K562 (cell line): ENCODE results near the gene KRT35. TPM values are rescaled to one million over a fixed set of nuclear protein-coding genes. Genes with fewer than 3 reads are reported as not detected.

Experiments used
- CBFA2T2 ChIP-seq: fragments of 450-650 bp; conservative IDR thresholded peaks from 2 replicates; pipeline ENCODE4 v1.6.1; 2017; ENCODE audit warnings: mild to moderate bottlenecking
- CBFA2T3 ChIP-seq: fragments of 450-650 bp; IDR thresholded peaks from 2 replicates; pipeline ENCODE4 v1.6.1; 2017
- EZH2 ChIP-seq: IDR thresholded peaks from 2 replicates; pipeline ENCODE4 v1.6.1; 2012; ENCODE audit warnings: low read depth, mild to moderate bottlenecking, inconsistent platforms, low read length, borderline replicate concordance
- KLF10 ChIP-seq: fragments of 250-450 bp; sonication (Bioruptor Pico); IDR thresholded peaks from 2 replicates; pipeline ENCODE4 v1.6.1; 2021; ENCODE audit warnings: matching md5 sums
- MCM3 ChIP-seq: fragments of 450-650 bp; IDR thresholded peaks from 2 replicates; pipeline ENCODE4 v1.6.1; 2016
- MCM7 ChIP-seq, 2 experiments: fragments of 450-650 bp; IDR thresholded peaks; 2 replicates each; pipeline ENCODE4 v1.6.1; 2016 to 2018
- NFE2L1 ChIP-seq: fragments of 450-650 bp; IDR thresholded peaks from 2 replicates; pipeline ENCODE4 v1.6.1; 2016; ENCODE audit warnings: missing genetic modification characterization, low read depth, mild to moderate bottlenecking, missing compliant biosample characterization, moderate library complexity, borderline replicate concordance
- RAD21 ChIP-seq, 2 experiments: fragments of 250-450 bp in 1 of 2; fragments of 450-650 bp in 1 of 2; sonication (Bioruptor Pico) in 1 of 2; formaldehyde crosslinking in 1 of 2; IDR thresholded peaks in 1 of 2; conservative IDR thresholded peaks in 1 of 2; 2 replicates each; pipeline versions ENCODE4 v1.4.0 to v1.8.0; 2020 to 2022; ENCODE audit warnings: mild to moderate bottlenecking in 2 of 2, moderate library complexity in 1 of 2
- RB1 ChIP-seq: fragments of 450-650 bp; IDR thresholded peaks from 2 replicates; pipeline ENCODE4 v1.6.1; 2017; ENCODE audit warnings: low read depth, mild to moderate bottlenecking
- RBM25 ChIP-seq: fragments of 200-400 bp; formaldehyde crosslinking; IDR thresholded peaks from 2 replicates; pipeline ENCODE4 v1.6.1; 2018; ENCODE audit warnings: low read length, low read depth, moderate library complexity; ENCODE audit not compliant: severe bottlenecking
- RNF2 ChIP-seq: sonication (generic); IDR thresholded peaks from 2 replicates; pipeline ENCODE4 v1.6.1; 2016
- SMC3 ChIP-seq: conservative IDR thresholded peaks from 2 replicates; pipeline ENCODE4 v1.6.1; 2011; ENCODE audit warnings: low read depth, low read length, improper control_type of control experiment; ENCODE audit not compliant: insufficient read depth
- STAT5A ChIP-seq: IDR thresholded peaks from 2 replicates; pipeline ENCODE4 v1.6.1; 2012; ENCODE audit warnings: low read length, inconsistent platforms, borderline replicate concordance
- TCFL5 ChIP-seq: fragments of 250-450 bp; sonication (Bioruptor Pico); conservative IDR thresholded peaks from 2 replicates; pipeline ENCODE4 v1.6.1; 2021; ENCODE audit warnings: mild to moderate bottlenecking, moderate library complexity, matching md5 sums
- ZBTB1 ChIP-seq: sonication (generic); formaldehyde crosslinking; IDR thresholded peaks from 2 replicates; pipeline ENCODE4 v1.8.1; 2023; ENCODE audit warnings: missing genetic modification reagents, low read depth, mild to moderate bottlenecking, borderline replicate concordance
- ZNF12 ChIP-seq: sonication (generic); formaldehyde crosslinking; IDR thresholded peaks from 2 replicates; pipeline ENCODE4 v1.4.0; 2020; ENCODE audit warnings: mild to moderate bottlenecking, missing genetic modification reagents
- polyA plus RNA-seq, 8 experiments: library from polyadenylated mRNA; depleted of rRNA in 4 of 8; stranded (reverse) in 5 of 8; unstranded in 3 of 8; fragments of >200 nt; fragmentation: Nextera tagmentation in 2 of 8; fragmentation: Illumina TruSeq in 1 of 8; extraction: Ambion mirVana in 2 of 8; extraction: Trizol in 1 of 8; gene quantifications; 2 replicates each; pipeline versions ENCODE4 v1.2.1 to v1.2.3, GENCODE V29; 2011 to 2014; ENCODE audit warnings: inconsistent platforms in 1 of 8, missing spikeins in 1 of 8
- total RNA-seq, 7 experiments: library from RNA; depleted of rRNA in 6 of 7; stranded (reverse); fragments of >200 nt in 6 of 7; fragmentation: Illumina TruSeq in 2 of 7; extraction: Trizol in 2 of 7; gene quantifications; 2 replicates each; pipeline versions ENCODE4 v1.2.1 to v1.2.3, GENCODE V29; 2011 to 2021; ENCODE audit warnings: low replicate concordance in 1 of 7
- TF ChIP-seq, protein P1 (sequence below): sonication (generic); formaldehyde crosslinking; IDR thresholded peaks from 2 replicates; pipeline ENCODE4 v1.8.1; 2023; ENCODE audit warnings: mild to moderate bottlenecking, missing genetic modification reagents, moderate library complexity
- TF ChIP-seq, protein P2 (sequence below), 2 experiments: IDR thresholded peaks in 1 of 2; conservative IDR thresholded peaks in 1 of 2; 2 replicates each; pipeline ENCODE4 v1.6.1; 2016; ENCODE audit warnings: low read depth in 2 of 2, mild to moderate bottlenecking in 1 of 2, missing compliant biosample characterization in 1 of 2, missing genetic modification characterization in 1 of 2, moderate library complexity in 1 of 2

KRT35 gene
- total and polyA plus RNA-seq, 9 of the 15 experiments (the other 6 are each of a cell fraction or from before 2014, with no cell fraction given): not detected

DNA sequence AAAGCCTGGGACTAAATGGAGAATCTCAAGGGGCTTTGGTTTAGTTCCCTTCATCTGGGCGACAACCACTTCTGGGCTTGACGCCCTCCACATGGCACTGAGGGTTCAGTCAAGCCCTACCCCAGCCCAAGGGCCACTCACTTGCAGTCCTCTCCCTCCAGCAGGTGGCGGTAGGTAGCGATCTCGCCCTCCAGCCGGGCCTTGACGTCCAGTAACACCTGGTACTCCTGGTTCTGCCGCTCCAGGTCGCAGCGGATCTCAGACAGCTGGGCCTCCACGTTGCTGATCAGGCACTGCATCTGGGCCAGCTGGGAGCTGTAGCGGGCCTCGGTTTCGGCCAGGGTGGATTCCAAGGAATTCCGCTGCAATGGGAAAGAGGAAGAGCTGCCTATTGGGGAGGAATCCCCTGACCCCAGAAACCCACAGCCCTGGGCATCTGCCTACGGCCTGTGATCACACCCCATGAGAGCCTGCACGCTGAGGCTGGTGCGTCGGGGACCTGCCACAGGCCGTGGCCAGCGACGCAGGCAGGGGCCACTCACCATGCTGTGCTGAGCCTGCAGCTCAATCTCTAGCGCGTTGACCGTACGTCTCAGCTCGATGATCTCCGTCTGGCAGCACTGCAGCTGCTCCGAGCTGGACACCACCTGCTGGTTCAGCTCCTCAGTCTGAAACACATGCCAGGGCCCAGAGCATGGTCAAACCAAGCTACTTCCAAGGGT, 6.0 kb upstream of the KRT35 start (continued):
- no peak for TF ChIP-seq MCM3
- TF ChIP-seq CBFA2T2: no peak
- no peak for TF ChIP-seq TCFL5 (CRISPR knock-in tag)
- TF ChIP-seq ZBTB1 (CRISPR knock-in tag): no peak
- no peak for TF ChIP-seq RBM25
- TF ChIP-seq ZNF12 (CRISPR knock-in tag): no peak
- peak; percentile 67 to 88 for TF ChIP-seq RAD21 (CRISPR knock-in tag; conservative IDR thresholded peaks at IDR 0.05 in 1 of 2, IDR thresholded peaks at IDR 0.05 in 1 of 2)
- TF ChIP-seq SMC3: peak; percentile 88
- TF ChIP-seq NFE2L1 (tag): no peak
- no peak for TF ChIP-seq CBFA2T3
- no peak for TF ChIP-seq EZH2
- TF ChIP-seq STAT5A: no peak
- 0 out of 2 replicates have a peak, but pooled peaks have one; percentile 47 for TF ChIP-seq RB1
- TF ChIP-seq KLF10 (CRISPR knock-in tag): no peak
- TF ChIP-seq RNF2: no peak
- no peak for TF ChIP-seq MCM7 (IDR thresholded peaks at IDR 0.05)
- TF ChIP-seq, protein P1, sequence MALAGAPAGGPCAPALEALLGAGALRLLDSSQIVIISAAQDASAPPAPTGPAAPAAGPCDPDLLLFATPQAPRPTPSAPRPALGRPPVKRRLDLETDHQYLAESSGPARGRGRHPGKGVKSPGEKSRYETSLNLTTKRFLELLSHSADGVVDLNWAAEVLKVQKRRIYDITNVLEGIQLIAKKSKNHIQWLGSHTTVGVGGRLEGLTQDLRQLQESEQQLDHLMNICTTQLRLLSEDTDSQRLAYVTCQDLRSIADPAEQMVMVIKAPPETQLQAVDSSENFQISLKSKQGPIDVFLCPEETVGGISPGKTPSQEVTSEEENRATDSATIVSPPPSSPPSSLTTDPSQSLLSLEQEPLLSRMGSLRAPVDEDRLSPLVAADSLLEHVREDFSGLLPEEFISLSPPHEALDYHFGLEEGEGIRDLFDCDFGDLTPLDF: no peak
- TF ChIP-seq, protein P2, sequence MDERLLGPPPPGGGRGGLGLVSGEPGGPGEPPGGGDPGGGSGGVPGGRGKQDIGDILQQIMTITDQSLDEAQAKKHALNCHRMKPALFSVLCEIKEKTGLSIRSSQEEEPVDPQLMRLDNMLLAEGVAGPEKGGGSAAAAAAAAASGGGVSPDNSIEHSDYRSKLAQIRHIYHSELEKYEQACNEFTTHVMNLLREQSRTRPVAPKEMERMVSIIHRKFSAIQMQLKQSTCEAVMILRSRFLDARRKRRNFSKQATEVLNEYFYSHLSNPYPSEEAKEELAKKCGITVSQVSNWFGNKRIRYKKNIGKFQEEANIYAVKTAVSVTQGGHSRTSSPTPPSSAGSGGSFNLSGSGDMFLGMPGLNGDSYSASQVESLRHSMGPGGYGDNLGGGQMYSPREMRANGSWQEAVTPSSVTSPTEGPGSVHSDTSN (CRISPR knock-in tag; IDR thresholded peaks at IDR 0.05; ENCODE audit: low read depth): no peak
- TF ChIP-seq, protein P2 (tag; conservative IDR thresholded peaks at IDR 0.05; ENCODE audit: low read depth): no peak
